ENCODE measurements around the gene SLC8A1. TPM values are rescaled to one million over a fixed set of nuclear protein-coding genes. Genes with fewer than 3 reads are reported as not detected.

The SLC8A1 gene
- total and polyA plus RNA-seq, 12 donors: 0.54 to 128 (median 18.5) TPM

- Histone ChIP-seq H3K36me3 (replicated peaks in 1 of 2) (no peaks in the 10 kb centered on the region), H3K4me1 (replicated peaks in 1 of 2) (no peaks in the 10 kb centered on the region), H3K9me3 (replicated peaks in 1 of 3) (no peaks in the 10 kb centered on the region), H3K27ac (no peak overlapping the region), H3K4me3 (no peak overlapping the region), H3K27me3 (no peaks in the 10 kb centered on the region)
- WGBS, 4 donors: 80 to 97% (median 88%) methylated on average over 2 of the region's 2 CpGs
- no peak for DNase-seq
- TF ChIP-seq POLR2A (IDR thresholded peaks at IDR 0.05): no peak
- TF ChIP-seq CTCF (IDR thresholded peaks at IDR 0.05): no peak
- intact Hi-C loops (cut with DNase I): no loop called here
Measured at GRCh38 chr2:40106061-40106460, 345.8 kb downstream of the SLC8A1 start.

GRCh38 chr2:40105593-40105992, 346.3 kb downstream of the SLC8A1 start:
- Histone ChIP-seq H3K36me3 (replicated peaks in 1 of 2) (no peaks in the 10 kb centered on the region), H3K4me3 (no peak overlapping the region), H3K27ac (no peak overlapping the region), H3K9me3 (replicated peaks in 1 of 3) (no peaks in the 10 kb centered on the region), H3K4me1 (replicated peaks in 1 of 2) (no peaks in the 10 kb centered on the region), H3K27me3 (no peaks in the 10 kb centered on the region)
- DNase-seq: no peak
- intact Hi-C loops (cut with DNase I): no loop called here
- no peak for TF ChIP-seq CTCF (IDR thresholded peaks at IDR 0.05)
- no peak for TF ChIP-seq POLR2A (IDR thresholded peaks at IDR 0.05)
- WGBS, 4 donors: 76 to 90% (median 90%) methylated on average over 5 of the region's 5 CpGs

- DNase-seq: no peak
- H3K9me3 ChIP-seq (replicated peaks in 1 of 3): no peaks in the 10 kb centered on the region
- 60 to 75% (median 70%) methylated on average over 2 of the region's 2 CpGs for WGBS, 4 donors
- TF ChIP-seq CTCF (IDR thresholded peaks at IDR 0.05) (no peak), POLR2A (IDR thresholded peaks at IDR 0.05) (no peak)
- no peaks in the 10 kb centered on the region for H3K36me3 ChIP-seq (replicated peaks in 1 of 2)
- H3K27me3 ChIP-seq: no peaks in the 10 kb centered on the region
- no peak overlapping the region for H3K4me3 ChIP-seq
- H3K4me1 ChIP-seq (replicated peaks in 1 of 2): no peaks in the 10 kb centered on the region
- H3K27ac ChIP-seq: no peak overlapping the region
- intact Hi-C loops (cut with DNase I): no loop called here
Measured at GRCh38 chr2:40103590-40103989, 348.3 kb downstream of the SLC8A1 start.

- Histone ChIP-seq H3K27me3 (no peaks in the 10 kb centered on the region), H3K9me3 (replicated peaks in 1 of 3) (no peaks in the 10 kb centered on the region), H3K27ac (no peak overlapping the region), H3K4me1 (replicated peaks in 1 of 2) (no peaks in the 10 kb centered on the region), H3K36me3 (replicated peaks in 1 of 2) (no peaks in the 10 kb centered on the region), H3K4me3 (no peak overlapping the region)
- no peak for TF ChIP-seq CTCF (IDR thresholded peaks at IDR 0.05)
- no peak for TF ChIP-seq POLR2A (IDR thresholded peaks at IDR 0.05)
- intact Hi-C loops (cut with DNase I): no loop called here
- no peak for DNase-seq
- WGBS, 4 donors: 65 to 78% (median 72%) methylated on average over 3 of the region's 3 CpGs
Measured at GRCh38 chr2:40103163-40103562, 348.7 kb downstream of the SLC8A1 start.

Data from adrenal gland (tissue), 12 donors.